GM12892 (cell line): ENCODE measurements around the gene HAUS8.

Experiments
- DNase-seq: peaks from one replicate; pipeline ENCODE4 v3.0.0; 2011; ENCODE audit not compliant: insufficient read length
- FAIRE-seq: peaks from 2 replicates; lab custom pipeline; 2011; peaks lifted over from hg19 to GRCh38; lab: Jason Lieb, UNC
- POLR2A ChIP-seq: IDR thresholded peaks from 2 replicates; pipeline ENCODE4 v1.6.1; 2011; ENCODE audit warnings: low read depth, low read length, control low read depth
- POLR2AphosphoS5 ChIP-seq: IDR thresholded peaks from 2 replicates; pipeline ENCODE4 v1.6.1; 2011; ENCODE audit warnings: low read depth, low read length, control low read depth
- TAF1 ChIP-seq: IDR thresholded peaks from 2 replicates; pipeline ENCODE4 v1.6.1; 2011; ENCODE audit warnings: low read depth, mild to moderate bottlenecking, control low read depth, low read length, borderline replicate concordance

The HAUS8 gene

DNA sequence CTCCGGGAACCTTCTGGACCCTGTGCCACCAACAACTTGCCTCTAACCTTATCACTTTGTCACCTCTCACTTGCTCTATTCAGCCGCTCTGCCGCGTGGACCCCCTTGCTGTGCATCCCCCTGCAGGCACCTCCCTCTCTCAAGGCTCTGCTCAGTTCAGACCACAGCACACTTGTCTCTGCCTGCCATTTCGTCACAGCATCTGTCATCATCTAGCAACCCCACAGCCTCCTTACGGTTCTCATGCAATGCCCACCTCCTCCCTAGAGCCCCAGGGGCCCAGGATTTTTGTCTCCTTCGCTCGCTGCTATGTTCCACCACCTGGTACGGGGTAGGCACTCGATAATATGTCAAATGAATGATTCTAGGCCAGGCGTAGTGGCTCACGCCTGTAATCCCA, 4.8 kb downstream of the HAUS8 start:
- no peak for DNase-seq
- no peak for FAIRE-seq

DNA sequence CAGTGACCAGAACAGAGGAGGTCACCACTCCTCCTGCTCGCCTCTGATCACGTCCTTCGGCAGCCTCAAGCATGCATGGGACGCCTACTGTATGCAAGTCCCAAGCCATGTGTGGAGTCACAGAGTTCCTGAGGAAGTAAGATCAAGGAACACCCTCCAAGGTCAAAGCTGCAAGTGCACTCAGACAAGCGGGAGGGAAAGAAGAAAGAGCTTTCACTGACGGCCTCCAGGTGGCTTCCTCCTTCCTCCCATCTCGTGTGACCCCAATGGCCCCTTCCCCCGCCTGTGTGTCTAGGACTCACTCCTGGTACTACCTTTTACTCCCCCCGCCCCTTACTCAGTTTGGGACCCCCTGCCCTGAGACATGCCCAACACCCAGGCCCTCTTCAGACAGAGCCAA, 6.1 kb downstream of the HAUS8 start:
- DNase-seq (no peak), FAIRE-seq (no peak)
- TF ChIP-seq POLR2A (no peak), POLR2AphosphoS5 (no peak), TAF1 (no peak)

More for the DNA sequence above, 4.8 kb downstream of the HAUS8 start:
- TF ChIP-seq TAF1 (no peak), POLR2A (no peak), POLR2AphosphoS5 (no peak)

GRCh38 chr19:17063428-17063827, 11.8 kb downstream of the HAUS8 start:
- FAIRE-seq (no peak), DNase-seq (no peak)
- no peak for TF ChIP-seq TAF1
- TF ChIP-seq POLR2AphosphoS5: no peak
- no peak for TF ChIP-seq POLR2A

DNA sequence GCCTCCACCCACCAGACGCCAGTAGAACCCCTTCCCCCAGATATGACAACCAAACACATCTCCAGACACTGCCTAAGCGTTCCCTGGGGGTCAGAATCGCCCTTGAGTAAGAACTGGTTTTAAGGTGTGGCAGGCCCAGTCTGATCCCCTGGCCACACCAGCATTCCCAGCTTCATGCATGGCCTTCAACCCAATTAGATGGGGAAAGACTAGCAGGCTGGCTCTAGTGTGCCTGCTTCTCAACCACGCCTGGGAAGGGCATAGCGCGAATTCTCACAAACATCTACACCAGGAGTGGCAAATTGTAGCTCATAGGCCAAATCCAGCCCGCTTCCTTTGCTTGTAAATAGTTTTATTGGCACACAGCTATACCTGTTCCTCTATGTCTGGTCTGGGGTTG, 13.6 kb downstream of the HAUS8 start:
- TF ChIP-seq POLR2A: no peak
- no peak for TF ChIP-seq TAF1
- no peak for TF ChIP-seq POLR2AphosphoS5
- DNase-seq: no peak
- FAIRE-seq: no peak

DNA sequence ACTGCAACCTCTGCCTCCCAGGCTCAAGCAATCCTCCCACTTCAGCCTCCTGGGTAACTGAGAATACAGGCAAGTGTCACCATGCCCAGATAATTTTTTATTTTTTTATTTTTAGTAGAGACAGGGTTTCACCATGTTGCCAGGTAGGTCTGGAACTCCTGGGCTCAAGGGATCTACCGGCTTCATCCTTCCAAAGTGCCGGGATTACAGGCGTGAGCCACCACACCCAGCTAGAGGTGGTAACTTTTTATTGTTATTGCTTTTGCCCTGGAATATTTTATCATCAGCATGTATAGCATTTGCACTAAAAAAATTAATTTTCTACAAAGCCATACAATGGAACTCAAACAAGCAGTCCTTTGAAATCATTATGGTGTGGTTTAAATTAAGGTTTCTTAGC, 14.0 kb downstream of the HAUS8 start:
- no peak for FAIRE-seq
- TF ChIP-seq POLR2A (no peak), TAF1 (no peak), POLR2AphosphoS5 (no peak)
- DNase-seq: no peak

- DNase-seq (no peak), FAIRE-seq (no peak)
- TF ChIP-seq POLR2A (no peak), POLR2AphosphoS5 (no peak)
Observed at GRCh38 chr19:17060802-17061201, 14.4 kb downstream of the HAUS8 start.

DNA sequence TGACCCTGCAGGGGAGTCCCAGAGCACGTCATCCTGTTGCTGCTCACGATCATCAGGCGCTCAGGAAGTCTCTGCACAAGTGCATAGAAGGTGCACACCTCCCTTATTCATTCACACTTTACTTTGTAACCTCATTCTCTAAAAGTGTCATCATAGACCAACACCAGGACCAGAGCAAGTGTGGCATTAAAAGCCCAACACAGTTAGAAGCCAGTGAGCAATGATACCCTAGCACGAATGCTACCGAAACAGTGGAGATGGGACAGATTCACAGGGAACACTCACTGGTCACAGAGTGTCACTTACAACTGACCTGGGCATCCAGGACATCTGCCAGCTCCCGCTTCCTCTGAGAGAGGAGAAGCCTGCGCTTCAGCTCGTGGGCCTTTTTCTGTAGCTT, 17.0 kb downstream of the HAUS8 start:
- no peak for TF ChIP-seq POLR2A
- TF ChIP-seq POLR2AphosphoS5: no peak
- TF ChIP-seq TAF1: no peak

DNA sequence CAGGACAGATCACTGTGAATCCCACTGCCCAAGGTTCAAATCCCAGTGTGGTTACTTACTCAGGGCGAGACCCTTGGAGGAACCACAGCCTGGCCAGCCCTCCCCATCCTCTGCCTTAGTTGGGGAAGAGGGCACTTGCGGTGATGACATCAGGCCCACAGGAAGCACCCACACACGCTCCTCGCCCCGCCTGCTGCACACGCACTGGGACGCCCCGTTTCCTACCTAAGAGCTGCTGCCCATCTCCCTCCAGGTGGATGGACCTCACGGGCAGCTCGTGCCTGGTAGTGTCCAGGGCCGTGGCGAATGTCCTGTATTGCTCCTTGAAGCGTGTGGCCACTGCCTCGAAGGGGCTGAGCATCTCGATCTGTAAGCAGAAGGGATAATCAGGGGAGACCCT, 19.6 kb downstream of the HAUS8 start:
- FAIRE-seq: no peak

More for the DNA sequence above, 17.0 kb downstream of the HAUS8 start:
- DNase-seq (no peak), FAIRE-seq (no peak)

GRCh38 chr19:17054746-17055145, 20.5 kb downstream of the HAUS8 start:
- TF ChIP-seq POLR2AphosphoS5 (no peak), TAF1 (no peak), POLR2A (no peak)
- FAIRE-seq (no peak), DNase-seq (no peak)

More for the DNA sequence above, 19.6 kb downstream of the HAUS8 start:
- DNase-seq: no peak
- TF ChIP-seq TAF1 (no peak), POLR2AphosphoS5 (no peak), POLR2A (no peak)

- TF ChIP-seq TAF1 (no peak), POLR2AphosphoS5 (no peak), POLR2A (no peak)
- no peak for DNase-seq
- no peak for FAIRE-seq
Observed at GRCh38 chr19:17052439-17052838, 22.8 kb downstream of the HAUS8 start.

DNA sequence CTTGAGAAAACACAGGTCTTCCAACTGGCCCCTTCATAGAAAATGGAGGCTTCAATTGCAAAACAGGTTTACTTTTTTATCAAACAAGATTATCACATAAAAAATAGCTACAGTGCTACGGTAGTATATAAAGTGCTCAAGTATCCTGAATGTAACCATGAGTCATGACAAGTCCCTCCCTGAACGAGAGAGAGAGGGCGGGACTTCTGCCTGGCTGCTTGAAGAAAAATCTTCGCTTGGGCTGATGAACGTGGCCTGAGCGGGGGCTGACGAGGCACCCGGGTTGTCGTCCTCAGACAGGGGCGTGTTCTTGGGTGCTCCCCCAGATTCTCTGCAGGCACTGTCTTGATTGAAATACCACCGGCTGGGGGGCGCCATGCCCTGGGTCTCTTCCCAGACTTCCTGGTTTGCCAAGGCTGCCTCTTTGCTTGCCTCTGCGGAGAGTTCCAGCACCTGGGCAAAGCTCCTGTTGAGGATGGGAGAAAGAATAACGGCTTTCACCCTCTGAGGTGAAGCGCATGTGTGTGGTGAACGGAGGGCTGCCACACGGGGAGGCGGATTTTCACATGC, 25.5 kb downstream of the HAUS8 start:
- FAIRE-seq (no peak), DNase-seq (no peak)
- no peak for TF ChIP-seq POLR2A
- no peak for TF ChIP-seq TAF1
- no peak for TF ChIP-seq POLR2AphosphoS5

DNA sequence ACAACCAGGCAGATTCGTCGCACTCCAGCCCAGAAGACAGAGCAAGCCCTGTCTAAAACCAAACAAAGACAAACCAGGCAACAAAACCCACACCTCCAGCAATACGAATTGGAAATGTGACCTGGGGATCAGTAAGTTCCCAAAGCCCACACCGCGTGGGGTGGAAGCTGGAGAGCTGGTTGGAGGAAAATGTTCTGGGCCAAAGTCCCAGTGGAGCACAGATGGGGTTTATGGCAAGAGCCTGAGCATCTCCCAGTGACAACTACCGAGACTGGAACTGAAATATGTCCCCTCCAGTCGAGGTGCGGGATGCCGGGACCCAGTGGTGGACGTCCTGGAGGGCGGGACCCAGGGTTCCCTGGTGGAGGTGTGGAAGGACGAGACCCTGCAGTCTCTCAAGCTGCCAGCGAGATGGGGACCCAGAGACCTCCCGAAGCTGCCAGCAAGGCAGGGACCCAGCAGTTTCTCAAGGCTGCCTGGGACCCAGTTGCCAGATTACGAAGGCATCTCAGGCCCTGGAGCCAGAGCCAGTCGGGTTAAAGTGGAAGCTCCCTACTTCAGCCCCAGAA, 26.3 kb downstream of the HAUS8 start:
- TF ChIP-seq POLR2AphosphoS5: no peak
- no peak for TF ChIP-seq TAF1
- no peak for TF ChIP-seq POLR2A
- FAIRE-seq (no peak), DNase-seq (no peak)
